ENCODE measurements around the gene OXTR. TPM values are rescaled to one million over a fixed set of nuclear protein-coding genes. Genes with fewer than 3 reads are reported as not detected.

The OXTR gene
- total and polyA plus RNA-seq, 2 experiments from 2014 or later = 128 to 340 TPM

GRCh38 chr3:8741581-8742261 lies 27.7 kb downstream of the OXTR start:
- Histone ChIP-seq H4K20me1 (ENCODE audit: insufficient read depth) (no peaks in the 10 kb centered on the region), H3K4me2 (ENCODE audit: unreplicated experiment) (peak overlapping the region; percentile 82), H3K27ac (peak overlapping the region; percentile 70), H3K4me1 (ENCODE audit: insufficient read depth) (peaks cover 45% of the 10 kb centered on the region), H3K4me3 (peak overlapping the region; percentile 49), H2AFZ (peak overlapping the region; percentile 68), H3K9ac (0 out of 2 replicates have a peak overlapping the region, but pooled peaks have one; percentile 0), H3F3A (ENCODE audit: insufficient read depth) (peaks cover 43% of the 10 kb centered on the region), H3K79me2 (ENCODE audit: insufficient read depth) (no peaks in the 10 kb centered on the region), H3K36me3 (ENCODE audit: low read depth) (no peaks in the 10 kb centered on the region), H3K9me2 (ENCODE audit: insufficient read depth) (no peaks in the 10 kb centered on the region), H3K9me3 (ENCODE audit: low read depth) (no peaks in the 10 kb centered on the region), H3K27me3 (replicated peaks; ENCODE audit: insufficient read depth) (no peaks in the 10 kb centered on the region)
- WGBS, 2 experiments (ENCODE audit: low coverage in 1 of 2, low lambda C conversion rate in 2 of 2, missing lambda C conversion rate in 2 of 2) = 2 to 3% methylated on average over 13 of the region's 13 CpGs
- TF ChIP-seq EZH2 (IDR thresholded peaks at IDR 0.05; ENCODE audit: insufficient read depth, poor library complexity, severe bottlenecking) = no peak
- no peak for TF ChIP-seq EZH2phosphoT487 (IDR thresholded peaks at IDR 0.05; ENCODE audit: insufficient read depth, low read depth)
- in situ Hi-C loops (cut with MboI) = no loop called here
- peak; percentile 85 for DNase-seq

- no peak overlapping the region for H3K9ac ChIP-seq
- H3K4me3 ChIP-seq = no peak overlapping the region
- peak overlapping the region; percentile 70 for H3K27ac ChIP-seq
- in situ Hi-C loops (cut with MboI) = no loop called here
- DNase-seq = peak; percentile 93
- no peaks in the 10 kb centered on the region for H3K27me3 ChIP-seq (replicated peaks; ENCODE audit: insufficient read depth)
- H3K79me2 ChIP-seq (ENCODE audit: insufficient read depth) = no peaks in the 10 kb centered on the region
- no peak overlapping the region for H2AFZ ChIP-seq
- no peaks in the 10 kb centered on the region for H3K36me3 ChIP-seq (ENCODE audit: low read depth)
- no peaks in the 10 kb centered on the region for H3K9me3 ChIP-seq (ENCODE audit: low read depth)
- WGBS, 2 experiments (ENCODE audit: low coverage in 1 of 2, low lambda C conversion rate in 2 of 2, missing lambda C conversion rate in 2 of 2) = 35 to 40% methylated on average over 5 of the region's 5 CpGs
- H3K9me2 ChIP-seq (ENCODE audit: insufficient read depth) = no peaks in the 10 kb centered on the region
- TF ChIP-seq EZH2 (IDR thresholded peaks at IDR 0.05; ENCODE audit: insufficient read depth, poor library complexity, severe bottlenecking) (no peak), EZH2phosphoT487 (IDR thresholded peaks at IDR 0.05; ENCODE audit: insufficient read depth, low read depth) (no peak)
- H3K4me1 ChIP-seq (ENCODE audit: insufficient read depth) = peaks cover 45% of the 10 kb centered on the region
- H3F3A ChIP-seq (ENCODE audit: insufficient read depth) = peaks cover 43% of the 10 kb centered on the region
- no peaks in the 10 kb centered on the region for H4K20me1 ChIP-seq (ENCODE audit: insufficient read depth)
- H3K4me2 ChIP-seq (ENCODE audit: unreplicated experiment) = peak overlapping the region; percentile 82
These were observed 29.5 kb downstream of the OXTR start for GRCh38 chr3:8739757-8740504.

DNA sequence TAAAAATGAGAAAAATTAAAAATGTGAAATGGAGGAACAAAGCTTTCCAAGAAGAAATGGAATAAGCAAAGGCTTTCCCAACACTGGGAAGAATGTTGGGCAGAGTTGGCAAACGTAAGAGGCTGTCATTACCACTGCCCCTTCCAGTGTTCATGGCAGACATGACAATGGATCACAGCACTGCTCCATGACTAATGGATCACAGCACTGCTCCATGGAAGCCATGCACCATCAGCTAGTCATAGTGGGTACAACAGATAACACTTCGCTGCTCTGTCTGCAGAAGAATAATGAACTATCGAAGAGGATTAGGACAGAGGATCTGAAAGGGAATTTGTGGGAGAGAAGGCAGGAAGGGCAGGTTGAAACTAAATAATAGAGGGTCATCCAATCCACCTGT lies 30.8 kb downstream of the OXTR start:
- H3K4me2 ChIP-seq (ENCODE audit: unreplicated experiment) = no peak overlapping the region
- TF ChIP-seq EZH2phosphoT487 (IDR thresholded peaks at IDR 0.05; ENCODE audit: insufficient read depth, low read depth) (no peak), EZH2 (IDR thresholded peaks at IDR 0.05; ENCODE audit: insufficient read depth, poor library complexity, severe bottlenecking) (no peak)

DNA sequence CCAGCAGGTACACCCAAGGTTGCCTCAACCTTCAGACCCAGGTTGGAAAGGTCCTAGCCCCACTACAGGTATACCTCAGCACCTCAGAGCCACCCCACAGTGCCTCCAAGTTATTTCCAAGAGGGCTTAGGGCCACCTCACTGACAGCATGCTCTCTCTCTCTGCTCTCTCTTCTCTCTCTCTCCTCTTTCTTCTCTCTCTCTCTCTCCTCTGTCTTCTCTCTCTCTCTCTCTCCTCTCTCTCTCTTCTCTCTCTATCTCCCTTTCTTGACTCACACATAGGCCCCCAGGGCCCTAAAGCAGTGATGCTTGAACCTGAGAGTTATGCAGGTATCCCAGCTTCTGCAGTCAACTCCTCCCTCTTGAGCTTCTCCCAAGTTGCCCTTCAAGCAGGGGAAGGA lies 31.6 kb downstream of the OXTR start:
- Histone ChIP-seq H3K79me2 (ENCODE audit: insufficient read depth) (no peaks in the 10 kb centered on the region), H2AFZ (no peak overlapping the region), H3K4me1 (ENCODE audit: insufficient read depth) (peaks cover 33% of the 10 kb centered on the region), H4K20me1 (ENCODE audit: insufficient read depth) (no peaks in the 10 kb centered on the region), H3K4me3 (no peak overlapping the region), H3K9me3 (ENCODE audit: low read depth) (no peaks in the 10 kb centered on the region), H3K27me3 (replicated peaks; ENCODE audit: insufficient read depth) (no peaks in the 10 kb centered on the region), H3K9ac (no peak overlapping the region), H3K9me2 (ENCODE audit: insufficient read depth) (no peaks in the 10 kb centered on the region), H3K27ac (no peak overlapping the region), H3K4me2 (ENCODE audit: unreplicated experiment) (no peak overlapping the region), H3F3A (ENCODE audit: insufficient read depth) (peaks cover 31% of the 10 kb centered on the region), H3K36me3 (ENCODE audit: low read depth) (no peaks in the 10 kb centered on the region)
- in situ Hi-C loops (cut with MboI) = no loop called here
- DNase-seq = no peak
- TF ChIP-seq EZH2phosphoT487 (IDR thresholded peaks at IDR 0.05; ENCODE audit: insufficient read depth, low read depth) = no peak
- TF ChIP-seq EZH2 (IDR thresholded peaks at IDR 0.05; ENCODE audit: insufficient read depth, poor library complexity, severe bottlenecking) = no peak

More for the DNA sequence above, 30.8 kb downstream of the OXTR start:
- Histone ChIP-seq H3K9me3 (ENCODE audit: low read depth) (no peaks in the 10 kb centered on the region), H3K27ac (no peak overlapping the region), H3K4me1 (ENCODE audit: insufficient read depth) (peaks cover 41% of the 10 kb centered on the region), H3K36me3 (ENCODE audit: low read depth) (no peaks in the 10 kb centered on the region), H3K27me3 (replicated peaks; ENCODE audit: insufficient read depth) (no peaks in the 10 kb centered on the region), H3K9me2 (ENCODE audit: insufficient read depth) (no peaks in the 10 kb centered on the region), H3K9ac (no peak overlapping the region), H3K79me2 (ENCODE audit: insufficient read depth) (no peaks in the 10 kb centered on the region), H2AFZ (no peak overlapping the region), H3F3A (ENCODE audit: insufficient read depth) (peaks cover 39% of the 10 kb centered on the region), H3K4me3 (no peak overlapping the region), H4K20me1 (ENCODE audit: insufficient read depth) (no peaks in the 10 kb centered on the region)
- DNase-seq = no peak
- in situ Hi-C loops (cut with MboI) = no loop called here
- WGBS, 2 experiments (ENCODE audit: low coverage in 1 of 2, low lambda C conversion rate in 2 of 2, missing lambda C conversion rate in 2 of 2) = 82 to 93% methylated on average over 3 of the region's 3 CpGs
